NCI-H146 (cell line): ENCODE data around the gene LIMD2.

ENCODE experiments used
- DNase-seq: peaks from one replicate; lab custom pipeline; 2025; lab: John Stamatoyannopoulos, UW

LIMD2 gene

GRCh38 chr17:63681530-63681929 is 18.4 kb downstream of the LIMD2 start:
- DNase-seq: no peak

- DNase-seq: no peak
Measured at GRCh38 chr17:63680700-63681099, 19.2 kb downstream of the LIMD2 start.

DNA sequence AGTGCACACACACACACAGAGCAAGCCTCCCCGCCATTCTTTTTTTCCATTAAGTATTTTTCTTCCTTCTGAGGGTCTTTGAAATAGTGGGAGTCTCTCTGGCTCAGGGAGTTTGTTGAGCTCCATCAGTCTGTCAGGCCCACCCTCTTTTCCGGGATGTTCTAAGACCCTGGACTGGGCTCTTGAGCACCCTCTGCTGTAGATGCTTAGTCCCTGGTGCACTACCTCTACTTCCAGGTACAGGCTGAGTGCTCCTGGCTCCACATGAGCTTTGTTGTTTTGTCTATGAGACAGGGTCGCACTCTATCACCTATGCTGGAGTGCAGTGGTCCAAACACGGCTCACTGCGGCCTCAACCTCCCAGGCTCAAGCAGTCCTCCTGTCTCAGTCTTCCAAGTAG is 20.7 kb downstream of the LIMD2 start:
- no peak for DNase-seq

- peak; percentile 71 for DNase-seq
Measured at GRCh38 chr17:63676584-63676983, 23.3 kb downstream of the LIMD2 start.

- peak; percentile 88 for DNase-seq
Measured at GRCh38 chr17:63675607-63676546, 24.0 kb downstream of the LIMD2 start.

GRCh38 chr17:63675231-63675606 is 24.7 kb downstream of the LIMD2 start:
- DNase-seq: peak; percentile 39

DNA sequence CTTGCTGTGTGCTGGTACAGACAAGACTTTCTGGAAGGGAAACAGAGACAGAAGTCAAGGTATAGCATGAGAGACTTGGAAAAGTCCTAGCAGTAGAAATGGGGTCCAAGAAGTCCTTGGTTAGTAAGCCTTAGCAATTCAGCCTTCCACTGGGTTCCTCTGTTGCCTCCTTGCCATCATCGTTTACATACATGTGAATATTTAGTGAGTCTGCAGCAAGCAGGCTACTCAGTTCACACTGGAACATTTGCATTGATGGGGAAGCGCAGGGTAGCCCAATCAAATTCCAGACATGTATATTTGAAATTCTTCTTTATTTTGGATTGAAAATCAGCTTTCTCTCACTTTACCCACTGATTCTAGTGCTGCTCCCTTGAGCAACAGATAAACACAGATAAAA is 27.1 kb downstream of the LIMD2 start:
- no peak for DNase-seq

- no peak for DNase-seq
Measured at GRCh38 chr17:63665527-63666214, 34.3 kb downstream of the LIMD2 start.

GRCh38 chr17:63659850-63660249 is 40.1 kb downstream of the LIMD2 start:
- no peak for DNase-seq

- DNase-seq: no peak
Measured at GRCh38 chr17:63658366-63658765, 41.6 kb downstream of the LIMD2 start.

DNA sequence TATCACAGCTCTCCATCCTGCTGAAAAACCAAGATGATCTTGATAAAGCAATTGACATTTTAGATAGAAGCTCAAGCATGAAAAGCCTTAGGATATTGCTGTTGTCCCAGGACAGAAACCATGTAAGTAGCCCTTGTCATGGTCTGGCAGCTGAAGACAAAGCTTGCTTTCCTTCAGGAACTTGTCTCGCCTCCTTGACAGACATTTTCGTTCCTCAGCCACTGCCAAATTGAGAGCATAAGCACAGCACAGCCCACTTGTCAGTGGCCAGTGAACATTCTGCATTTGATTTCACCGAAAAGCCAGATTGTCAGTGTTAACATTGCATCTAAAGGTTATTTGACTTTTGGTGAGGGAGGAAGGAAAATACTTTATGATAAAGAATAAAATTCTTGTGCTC is 42.1 kb downstream of the LIMD2 start:
- no peak for DNase-seq

DNA sequence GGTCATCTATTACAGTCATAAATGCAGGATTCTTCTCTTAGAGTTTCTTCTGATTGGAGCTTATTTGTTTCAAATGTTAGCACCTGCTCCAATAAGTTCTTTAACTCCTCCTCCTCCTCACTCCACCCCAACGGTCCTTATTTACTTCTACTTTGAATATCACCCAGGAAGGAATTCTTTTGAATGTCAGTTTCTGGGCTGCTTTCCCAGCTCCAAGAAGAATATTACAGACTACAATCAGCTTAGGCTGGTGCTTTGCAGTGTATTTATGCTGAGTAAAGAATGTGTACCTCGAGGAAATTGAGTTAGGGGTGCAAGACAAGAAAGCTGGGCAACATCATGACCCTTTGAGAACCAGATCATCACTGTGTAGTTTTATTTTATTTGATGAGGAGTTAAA is 46.9 kb downstream of the LIMD2 start:
- DNase-seq: no peak

DNA sequence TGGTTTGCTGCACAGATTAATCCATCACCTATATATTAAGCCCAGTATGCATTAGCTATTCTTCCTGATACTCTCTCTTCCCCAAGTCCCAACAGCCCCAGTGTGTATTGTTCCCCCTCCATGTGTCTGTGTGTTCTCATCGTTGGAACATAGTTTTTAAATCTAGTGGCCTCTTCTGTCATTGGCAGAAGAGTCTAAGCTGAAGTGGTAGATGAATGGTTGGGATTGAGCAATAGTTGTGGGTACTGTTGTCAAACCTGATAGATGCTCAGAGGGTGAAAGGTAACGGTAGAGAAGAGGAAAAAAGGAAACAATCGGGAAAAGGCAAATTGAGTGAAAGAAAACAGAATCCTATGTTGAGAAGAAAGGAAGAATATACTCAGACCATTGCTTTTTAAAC is 47.8 kb downstream of the LIMD2 start:
- no peak for DNase-seq

GRCh38 chr17:63649813-63650212 is 50.1 kb downstream of the LIMD2 start:
- no peak for DNase-seq

DNA sequence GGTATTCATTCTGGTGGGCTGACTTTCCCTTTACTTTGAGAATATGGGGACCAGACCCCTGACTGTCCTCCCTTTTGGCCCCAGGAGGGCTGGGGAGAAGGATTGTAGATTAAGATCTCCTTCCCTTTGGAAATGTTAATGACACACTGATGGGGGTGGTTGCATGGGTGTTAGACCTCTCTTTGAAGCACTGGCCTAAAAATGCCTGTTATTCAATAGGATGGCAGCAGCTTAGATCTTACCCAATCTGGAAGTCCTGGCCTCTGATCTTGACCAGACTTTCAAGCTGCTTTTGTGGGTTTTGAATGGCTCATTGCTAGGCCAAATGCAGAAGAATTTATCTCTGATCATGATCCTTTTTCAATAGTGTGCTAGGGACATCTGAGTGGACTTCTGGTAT is 52.0 kb downstream of the LIMD2 start:
- DNase-seq: no peak

- no peak for DNase-seq
Measured at GRCh38 chr17:63647065-63647725, 52.7 kb downstream of the LIMD2 start.

- no peak for DNase-seq
Measured at GRCh38 chr17:63646488-63646806, 53.5 kb downstream of the LIMD2 start.
